ENCODE data around the gene NFE2L2.

GRCh38 chr2:177265824-177266817, 1.6 kb upstream of the NFE2L2 start:
- TF ChIP-seq REST (IDR thresholded peaks at IDR 0.05; ENCODE audit: insufficient read depth in 1 of 2, low read depth in 2 of 2, low read length in 1 of 2), result no peak
- TF ChIP-seq CTCF (IDR thresholded peaks at IDR 0.05), result no peak
- TF ChIP-seq POLR2AphosphoS5 (IDR thresholded peaks at IDR 0.05; ENCODE audit: low read depth, low read length), result no peak

All from Panc1 (cell line).